Renal cortical epithelial cell (primary cell): ENCODE data around the gene AGT. TPM values are rescaled to one million over a fixed set of nuclear protein-coding genes. Genes with fewer than 3 reads are reported as not detected.
"Not testable (repeated sequence)": the region's sequence is repeated elsewhere in the genome, so short reads cannot be mapped to it uniquely, and the experiment has no call there.

Source experiments
- DNase-seq: peaks from one replicate; pipeline ENCODE4 v3.0.0-alpha.2; 2011; ENCODE audit warnings: low read depth
- total RNA-seq: library from RNA; depleted of rRNA; stranded (reverse); fragments of >200 nt; gene quantifications from 2 replicates; pipeline ENCODE4 v1.2.3, GENCODE V29; 2014

AGT gene
- total RNA-seq, 1 donor from 2014 or later = 2.9 TPM

- DNase-seq = peak; percentile 84
Measured at GRCh38 chr1:230744382-230744781, 30.5 kb upstream of the AGT start.

GRCh38 chr1:230743899-230744298, 30.0 kb upstream of the AGT start:
- DNase-seq = no peak

- no peak for DNase-seq
Measured at GRCh38 chr1:230739564-230740290, 25.8 kb upstream of the AGT start.

- no peak for DNase-seq
Measured at GRCh38 chr1:230737622-230738262, 23.8 kb upstream of the AGT start.

- no peak for DNase-seq
Measured at GRCh38 chr1:230735447-230735846, 21.5 kb upstream of the AGT start.

GRCh38 chr1:230730977-230731376, 17.1 kb upstream of the AGT start:
- no peak for DNase-seq

- peak; percentile 16 for DNase-seq
Measured at GRCh38 chr1:230728710-230729392, 14.9 kb upstream of the AGT start.

GRCh38 chr1:230725256-230726012, 11.5 kb upstream of the AGT start:
- no peak for DNase-seq

GRCh38 chr1:230721849-230722522, 8.1 kb upstream of the AGT start:
- not testable (repeated sequence) for DNase-seq

GRCh38 chr1:230717251-230717650, 3.3 kb upstream of the AGT start:
- peak; percentile 15 for DNase-seq

- not testable (repeated sequence) for DNase-seq
Measured at GRCh38 chr1:230716453-230716852, 2.5 kb upstream of the AGT start.

- peak; percentile 18 for DNase-seq
Measured at GRCh38 chr1:230715510-230715909, 1.6 kb upstream of the AGT start.

GRCh38 chr1:230713547-230713914, 391 bp downstream of the AGT start:
- DNase-seq = no peak

- no peak for DNase-seq
Measured at GRCh38 chr1:230713138-230713537, 784 bp downstream of the AGT start.

GRCh38 chr1:230712470-230712942, 1.4 kb downstream of the AGT start:
- DNase-seq = no peak

- no peak for DNase-seq
Measured at GRCh38 chr1:230711245-230711644, 2.7 kb downstream of the AGT start.

GRCh38 chr1:230710543-230710904, 3.4 kb downstream of the AGT start:
- no peak for DNase-seq

GRCh38 chr1:230709619-230710542, 4.0 kb downstream of the AGT start:
- no peak for DNase-seq

GRCh38 chr1:230708631-230709580, 5.0 kb downstream of the AGT start:
- DNase-seq = peak; percentile 66
